OCI-LY1 (cell line): ENCODE data around the gene FAM222B.
A peak's percentile ranks its signal among the peaks of the same experiment; 100 is the strongest.

Experiments
- H2AFZ ChIP-seq: fragments of 200-600 bp; sonication (generic), shearing (Covaris generic); 2 replicates; pipeline ENCODE4 v1.6.0; 2014; ENCODE audit warnings: antibody characterized with exemption, mild to moderate bottlenecking, low read length
- H3F3A ChIP-seq: fragments of 200-600 bp; sonication (generic), shearing (Covaris generic); 2 replicates; pipeline ENCODE4 v1.6.0; 2014; ENCODE audit warnings: mild to moderate bottlenecking, antibody characterized with exemption, low read length, moderate library complexity; ENCODE audit not compliant: insufficient read depth
- H3K27ac ChIP-seq: fragments of 200-600 bp; sonication (generic); 2 replicates; pipeline ENCODE4 v1.5.1; 2014; ENCODE audit warnings: low read length, mixed run types, mild to moderate bottlenecking, low read depth; ENCODE audit not compliant: poor library complexity, severe bottlenecking
- H3K27me3 ChIP-seq: fragments of 200-600 bp; sonication (generic); 2 replicates; pipeline ENCODE4 v1.6.0; 2014; ENCODE audit warnings: antibody characterized with exemption, mild to moderate bottlenecking, low read length, moderate library complexity; ENCODE audit not compliant: insufficient read depth
- H3K36me3 ChIP-seq: fragments of 200-600 bp; sonication (generic); 2 replicates; pipeline ENCODE4 v1.6.1; 2014; ENCODE audit warnings: mild to moderate bottlenecking, antibody characterized with exemption, low read length, moderate library complexity, mixed read lengths; ENCODE audit not compliant: insufficient read depth
- H3K4me1 ChIP-seq: fragments of 200-600 bp; sonication (generic); 2 replicates; pipeline ENCODE4 v1.5.1; 2014; ENCODE audit warnings: mild to moderate bottlenecking, low read length, moderate library complexity; ENCODE audit not compliant: insufficient read depth, severe bottlenecking
- H3K4me2 ChIP-seq: fragments of 200-600 bp; sonication (generic), shearing (Covaris generic); 2 replicates; pipeline ENCODE4 v1.6.1; 2014; ENCODE audit warnings: low read length
- H3K4me3 ChIP-seq: fragments of 200-600 bp; sonication (generic); 2 replicates; pipeline ENCODE4 v1.5.1; 2014; ENCODE audit warnings: low read length, low read depth, mild to moderate bottlenecking, mixed read lengths; ENCODE audit not compliant: poor library complexity, severe bottlenecking
- H3K79me2 ChIP-seq: fragments of 200-600 bp; shearing (Covaris generic); 2 replicates; pipeline ENCODE4 v1.6.1; 2016; ENCODE audit warnings: mixed run types, low read length, mixed read lengths; ENCODE audit not compliant: insufficient read depth
- H3K9ac ChIP-seq: fragments of 200-600 bp; sonication (generic), shearing (Covaris generic); 2 replicates; pipeline ENCODE4 v1.6.1; 2014; ENCODE audit warnings: mild to moderate bottlenecking, low read length, mixed read lengths
- H3K9me2 ChIP-seq: fragments of 200-600 bp; sonication (generic), shearing (Covaris generic); 2 replicates; pipeline ENCODE4 v1.6.1; 2014; ENCODE audit warnings: low read depth, mild to moderate bottlenecking, low read length, mixed read lengths
- H3K9me3 ChIP-seq: fragments of 200-600 bp; shearing (Covaris generic); 2 replicates; pipeline ENCODE4 v1.6.1; 2014; ENCODE audit warnings: low read length, mixed read lengths
- H4K20me1 ChIP-seq: fragments of 200-600 bp; sonication (generic), shearing (Covaris generic); 2 replicates; pipeline ENCODE4 v1.6.0; 2016; ENCODE audit warnings: mild to moderate bottlenecking, low read length; ENCODE audit not compliant: insufficient read depth
- EZH2 ChIP-seq: fragments of 200-600 bp; sonication (generic), shearing (Covaris generic); IDR thresholded peaks from 2 replicates; pipeline ENCODE4 v1.8.0; 2017; ENCODE audit warnings: borderline replicate concordance, mixed run types, mild to moderate bottlenecking, antibody characterized with exemption, low read length, moderate library complexity, mixed read lengths
- TF ChIP-seq, protein P1 (sequence below): fragments of 200-600 bp; sonication (generic), shearing (Covaris generic); IDR thresholded peaks from 2 replicates; pipeline ENCODE4 v1.5.1; 2017; ENCODE audit warnings: mild to moderate bottlenecking, antibody characterized with exemption, low read length, moderate library complexity, mixed read lengths

Gene FAM222B

DNA sequence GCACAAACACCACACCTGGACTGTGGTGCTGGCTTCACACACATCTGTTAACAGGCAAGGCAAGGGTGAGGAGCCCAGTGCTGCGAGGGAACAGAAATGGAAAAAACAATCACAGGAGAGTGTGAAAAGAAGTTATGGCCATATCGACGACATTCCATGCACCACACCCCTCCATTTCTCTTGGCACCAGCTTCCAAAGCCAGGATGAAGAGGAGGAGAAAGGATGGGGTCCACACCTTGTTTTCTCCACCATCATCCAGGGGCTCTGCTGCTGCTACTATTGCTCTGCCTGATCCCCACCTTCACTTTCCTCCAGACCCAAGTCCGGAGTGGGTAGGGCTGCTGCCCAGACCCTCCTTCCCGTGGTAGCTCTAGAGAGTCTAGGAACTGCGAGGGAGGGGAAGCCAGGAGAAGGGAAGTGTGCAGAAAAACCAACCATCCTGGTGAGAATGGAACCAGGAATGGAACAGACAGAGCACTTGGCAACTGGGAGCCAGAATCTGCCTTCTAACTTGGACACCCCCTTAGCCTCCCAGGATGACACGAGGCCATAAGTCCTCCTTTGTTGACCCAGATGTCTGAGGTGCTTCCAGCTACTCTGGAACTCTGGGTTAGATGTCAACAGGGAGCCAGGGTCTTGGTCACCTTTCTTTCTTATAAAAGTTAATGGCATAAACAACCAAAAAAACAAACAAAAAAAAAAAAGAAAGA lies 129.7 kb downstream of the FAM222B start:
- H3K4me2 ChIP-seq: peak overlapping the region; percentile 81; the same call in 1 of the 2 replicates
- H3K27me3 ChIP-seq: no peaks in the 10 kb centered on the region
- no peaks in the 10 kb centered on the region for H3K79me2 ChIP-seq
- no peak overlapping the region for H3K27ac ChIP-seq
- no peak for TF ChIP-seq EZH2
- no peaks in the 10 kb centered on the region for H3F3A ChIP-seq
- H3K4me1 ChIP-seq: peaks cover 35% of the 10 kb centered on the region
- no peak overlapping the region; the same call in 1 of the 2 replicates for H3K9ac ChIP-seq
- no peaks in the 10 kb centered on the region for H3K9me3 ChIP-seq
- no peaks in the 10 kb centered on the region for H3K9me2 ChIP-seq
- H4K20me1 ChIP-seq: no peaks in the 10 kb centered on the region
- no peak overlapping the region for H3K4me3 ChIP-seq
- H3K36me3 ChIP-seq: no peaks in the 10 kb centered on the region
- no peak overlapping the region for H2AFZ ChIP-seq

DNA sequence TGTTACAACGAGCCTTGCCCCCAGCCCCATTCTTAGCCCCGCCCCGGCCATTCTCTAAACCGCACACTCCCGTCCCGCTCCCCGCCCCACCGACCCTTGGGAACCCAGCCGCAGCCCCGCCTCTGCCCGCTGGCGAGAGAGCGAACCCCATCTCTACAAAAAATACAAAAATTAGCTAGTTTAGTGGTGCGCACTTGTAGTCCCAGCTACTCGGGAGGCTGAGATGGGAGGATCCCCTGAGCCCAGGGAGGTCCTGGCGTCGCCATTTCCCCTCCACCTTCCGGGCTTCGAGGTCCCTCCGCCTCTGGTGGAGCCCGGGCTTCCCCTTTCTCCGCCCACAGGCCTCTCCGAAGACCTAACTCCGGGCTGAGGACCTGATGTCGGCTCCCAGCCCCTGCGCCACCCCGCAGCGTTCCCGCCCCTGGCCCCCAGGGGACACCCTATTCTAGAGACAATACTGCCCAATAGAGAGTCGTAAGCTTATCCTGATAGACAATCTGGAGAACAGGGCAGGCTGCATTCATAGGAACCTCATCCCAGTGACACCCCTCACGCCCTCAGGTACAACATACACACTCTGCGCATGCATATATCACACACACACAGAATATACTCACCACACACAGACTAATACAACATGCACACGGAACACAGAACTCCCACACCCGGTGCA lies 130.4 kb downstream of the FAM222B start:
- Histone ChIP-seq H3K4me1 (peaks cover 29% of the 10 kb centered on the region), H3K9me2 (no peaks in the 10 kb centered on the region), H3K79me2 (no peaks in the 10 kb centered on the region), H3F3A (no peaks in the 10 kb centered on the region), H3K9ac (peak overlapping the region; percentile 65), H3K9me3 (no peaks in the 10 kb centered on the region), H2AFZ (0 out of 2 replicates have a peak overlapping the region, but pooled peaks have one; percentile 9), H3K27ac (no peak overlapping the region), H3K36me3 (no peaks in the 10 kb centered on the region), H3K27me3 (no peaks in the 10 kb centered on the region), H3K4me3 (peak overlapping the region; percentile 66), H4K20me1 (no peaks in the 10 kb centered on the region), H3K4me2 (peak overlapping the region; percentile 81)
- TF ChIP-seq, protein P1, sequence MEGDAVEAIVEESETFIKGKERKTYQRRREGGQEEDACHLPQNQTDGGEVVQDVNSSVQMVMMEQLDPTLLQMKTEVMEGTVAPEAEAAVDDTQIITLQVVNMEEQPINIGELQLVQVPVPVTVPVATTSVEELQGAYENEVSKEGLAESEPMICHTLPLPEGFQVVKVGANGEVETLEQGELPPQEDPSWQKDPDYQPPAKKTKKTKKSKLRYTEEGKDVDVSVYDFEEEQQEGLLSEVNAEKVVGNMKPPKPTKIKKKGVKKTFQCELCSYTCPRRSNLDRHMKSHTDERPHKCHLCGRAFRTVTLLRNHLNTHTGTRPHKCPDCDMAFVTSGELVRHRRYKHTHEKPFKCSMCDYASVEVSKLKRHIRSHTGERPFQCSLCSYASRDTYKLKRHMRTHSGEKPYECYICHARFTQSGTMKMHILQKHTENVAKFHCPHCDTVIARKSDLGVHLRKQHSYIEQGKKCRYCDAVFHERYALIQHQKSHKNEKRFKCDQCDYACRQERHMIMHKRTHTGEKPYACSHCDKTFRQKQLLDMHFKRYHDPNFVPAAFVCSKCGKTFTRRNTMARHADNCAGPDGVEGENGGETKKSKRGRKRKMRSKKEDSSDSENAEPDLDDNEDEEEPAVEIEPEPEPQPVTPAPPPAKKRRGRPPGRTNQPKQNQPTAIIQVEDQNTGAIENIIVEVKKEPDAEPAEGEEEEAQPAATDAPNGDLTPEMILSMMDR: peak; percentile 34; the same call in 1 of the 2 replicates
- no peak for TF ChIP-seq EZH2

DNA sequence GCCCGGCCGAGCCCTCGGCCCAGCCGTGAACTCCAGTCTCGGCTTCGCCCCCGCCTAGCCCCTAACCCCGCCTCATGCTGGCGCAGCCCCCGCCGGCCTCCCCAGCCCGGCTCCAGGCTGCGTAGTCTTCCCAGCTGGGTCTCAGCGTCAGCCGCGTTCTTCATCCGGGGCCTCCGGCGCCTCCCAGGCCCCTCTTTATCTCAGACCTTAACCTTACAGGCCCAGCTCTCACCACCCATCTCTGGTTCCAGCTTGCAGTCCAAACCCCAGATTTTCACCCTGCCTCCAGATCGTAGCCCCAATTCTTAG lies 130.9 kb downstream of the FAM222B start, which contains the start of gene PROCA1:
PROCA1 (minus strand) TSS at position 166 of the 309 bp plus-strand sequence. CDS start 228 bp downstream, outside the sequence.
- peaks cover 27% of the 10 kb centered on the region for H3K4me1 ChIP-seq
- H3K9ac ChIP-seq: peak within 1 kb of the TSS; percentile 65
- no peak for TF ChIP-seq EZH2
- TF ChIP-seq, protein P1: no peak
- no peaks in the 10 kb centered on the region for H3K79me2 ChIP-seq
- peak within 1 kb of the TSS; percentile 66 for H3K4me3 ChIP-seq
- 0 out of 2 replicates have a peak within 1 kb of the TSS, but pooled peaks have one; percentile 9 for H2AFZ ChIP-seq
- H3K27ac ChIP-seq: peak within 1 kb of the TSS; percentile 64
- H3K9me3 ChIP-seq: no peaks in the 10 kb centered on the region
- no peaks in the 10 kb centered on the region for H3K36me3 ChIP-seq
- H3F3A ChIP-seq: no peaks in the 10 kb centered on the region
- H3K4me2 ChIP-seq: peak within 1 kb of the TSS; percentile 81
- no peaks in the 10 kb centered on the region for H3K9me2 ChIP-seq
- no peaks in the 10 kb centered on the region for H4K20me1 ChIP-seq
- no peaks in the 10 kb centered on the region for H3K27me3 ChIP-seq
